Body of pancreas (tissue), 4 donors: Measurements from ENCODE around the gene SARNP.

Source experiments
- POLR2A ChIP-seq, 3 donors: fragments of 450-650 bp; IDR thresholded peaks; one replicate each; pipeline ENCODE4 v1.6.1; 2016; ENCODE audit warnings: antibody characterized with exemption in 3 of 3, mild to moderate bottlenecking in 2 of 3
- TF ChIP-seq, protein P1 (sequence below), 7 experiments: fragments of 450-650 bp in 4 of 7; fragments of 200-600 bp in 3 of 7; sonication (generic) in 3 of 7; IDR thresholded peaks; one replicate each; pipeline ENCODE4 v1.5.1; 2016 to 2019; ENCODE audit warnings: antibody characterized with exemption in 7 of 7

- TF ChIP-seq, protein P1, sequence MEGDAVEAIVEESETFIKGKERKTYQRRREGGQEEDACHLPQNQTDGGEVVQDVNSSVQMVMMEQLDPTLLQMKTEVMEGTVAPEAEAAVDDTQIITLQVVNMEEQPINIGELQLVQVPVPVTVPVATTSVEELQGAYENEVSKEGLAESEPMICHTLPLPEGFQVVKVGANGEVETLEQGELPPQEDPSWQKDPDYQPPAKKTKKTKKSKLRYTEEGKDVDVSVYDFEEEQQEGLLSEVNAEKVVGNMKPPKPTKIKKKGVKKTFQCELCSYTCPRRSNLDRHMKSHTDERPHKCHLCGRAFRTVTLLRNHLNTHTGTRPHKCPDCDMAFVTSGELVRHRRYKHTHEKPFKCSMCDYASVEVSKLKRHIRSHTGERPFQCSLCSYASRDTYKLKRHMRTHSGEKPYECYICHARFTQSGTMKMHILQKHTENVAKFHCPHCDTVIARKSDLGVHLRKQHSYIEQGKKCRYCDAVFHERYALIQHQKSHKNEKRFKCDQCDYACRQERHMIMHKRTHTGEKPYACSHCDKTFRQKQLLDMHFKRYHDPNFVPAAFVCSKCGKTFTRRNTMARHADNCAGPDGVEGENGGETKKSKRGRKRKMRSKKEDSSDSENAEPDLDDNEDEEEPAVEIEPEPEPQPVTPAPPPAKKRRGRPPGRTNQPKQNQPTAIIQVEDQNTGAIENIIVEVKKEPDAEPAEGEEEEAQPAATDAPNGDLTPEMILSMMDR (IDR thresholded peaks at IDR 0.05), result no peak
- TF ChIP-seq POLR2A (IDR thresholded peaks at IDR 0.05), result no peak
These were observed 29.5 kb upstream of the SARNP start for GRCh38 chr12:55847033-55847432.
